ENCODE results near the gene SPTBN1.

The SPTBN1 gene

GRCh38 chr2:54557601-54558187 lies 101.6 kb downstream of the SPTBN1 start:
- Histone ChIP-seq H3K27me3 (ENCODE audit: low read depth, low read length) (no peaks in the 10 kb centered on the region), H3K4me3 (ENCODE audit: low read depth in 1 of 2, low read length in 2 of 2) (peak overlapping the region; percentile 66 to 70), H3K4me1 (ENCODE audit: control insufficient read depth in 1 of 2, insufficient read depth in 2 of 2, low read length in 2 of 2) (peaks cover 41 to 49% of the 10 kb centered on the region in 2 donors), H3K27ac (ENCODE audit: low read length) (peak overlapping the region; percentile 96), H3K36me3 (ENCODE audit: control insufficient read depth in 1 of 2, insufficient read depth in 2 of 2, low read length in 2 of 2) (peaks cover 0 to 5% of the 10 kb centered on the region in 2 donors), H3K9me3 (ENCODE audit: control insufficient read depth in 1 of 2, low read length in 2 of 2) (no peaks in the 10 kb centered on the region)

GRCh38 chr2:54558188-54559005 lies 102.3 kb downstream of the SPTBN1 start:
- Histone ChIP-seq H3K9me3 (ENCODE audit: control insufficient read depth in 1 of 2, low read length in 2 of 2) (no peaks in the 10 kb centered on the region), H3K4me3 (ENCODE audit: low read depth in 1 of 2, low read length in 2 of 2) (peak overlapping the region; percentile 66 to 70), H3K27me3 (ENCODE audit: low read depth, low read length) (no peaks in the 10 kb centered on the region), H3K36me3 (ENCODE audit: control insufficient read depth in 1 of 2, insufficient read depth in 2 of 2, low read length in 2 of 2) (peaks cover 0 to 5% of the 10 kb centered on the region in 2 donors), H3K27ac (ENCODE audit: low read length) (peak overlapping the region; percentile 96), H3K4me1 (ENCODE audit: control insufficient read depth in 1 of 2, insufficient read depth in 2 of 2, low read length in 2 of 2) (peaks cover 41 to 49% of the 10 kb centered on the region in 2 donors)

GRCh38 chr2:54559006-54559445 lies 102.9 kb downstream of the SPTBN1 start:
- peak overlapping the region; percentile 66 to 70 for H3K4me3 ChIP-seq (ENCODE audit: low read depth in 1 of 2, low read length in 2 of 2)
- peaks cover 0 to 5% of the 10 kb centered on the region in 2 donors for H3K36me3 ChIP-seq (ENCODE audit: control insufficient read depth in 1 of 2, insufficient read depth in 2 of 2, low read length in 2 of 2)
- no peaks in the 10 kb centered on the region for H3K9me3 ChIP-seq (ENCODE audit: control insufficient read depth in 1 of 2, low read length in 2 of 2)
- peak overlapping the region; percentile 96 for H3K27ac ChIP-seq (ENCODE audit: low read length)
- H3K4me1 ChIP-seq (ENCODE audit: control insufficient read depth in 1 of 2, insufficient read depth in 2 of 2, low read length in 2 of 2) = peaks cover 41 to 50% of the 10 kb centered on the region in 2 donors
- H3K27me3 ChIP-seq (ENCODE audit: low read depth, low read length) = no peaks in the 10 kb centered on the region

- H3K9me3 ChIP-seq (ENCODE audit: control insufficient read depth in 1 of 2, low read length in 2 of 2) = no peaks in the 10 kb centered on the region
- H3K4me1 ChIP-seq (ENCODE audit: control insufficient read depth in 1 of 2, insufficient read depth in 2 of 2, low read length in 2 of 2) = peaks cover 39 to 55% of the 10 kb centered on the region in 2 donors
- peak overlapping the region; percentile 66 to 70 for H3K4me3 ChIP-seq (ENCODE audit: low read depth in 1 of 2, low read length in 2 of 2)
- H3K27ac ChIP-seq (ENCODE audit: low read length) = peak overlapping the region; percentile 96
- no peaks in the 10 kb centered on the region for H3K27me3 ChIP-seq (ENCODE audit: low read depth, low read length)
- H3K36me3 ChIP-seq (ENCODE audit: control insufficient read depth in 1 of 2, insufficient read depth in 2 of 2, low read length in 2 of 2) = peaks cover 0 to 5% of the 10 kb centered on the region in 2 donors
Observed at GRCh38 chr2:54559593-54560145, 103.5 kb downstream of the SPTBN1 start.

GRCh38 chr2:54560146-54560881 lies 104.2 kb downstream of the SPTBN1 start:
- no peaks in the 10 kb centered on the region for H3K9me3 ChIP-seq (ENCODE audit: control insufficient read depth in 1 of 2, low read length in 2 of 2)
- H3K4me1 ChIP-seq (ENCODE audit: control insufficient read depth in 1 of 2, insufficient read depth in 2 of 2, low read length in 2 of 2) = peaks cover 32 to 51% of the 10 kb centered on the region in 2 donors
- H3K27ac ChIP-seq (ENCODE audit: low read length) = peak overlapping the region; percentile 96
- no peaks in the 10 kb centered on the region for H3K27me3 ChIP-seq (ENCODE audit: low read depth, low read length)
- H3K36me3 ChIP-seq (ENCODE audit: control insufficient read depth in 1 of 2, insufficient read depth in 2 of 2, low read length in 2 of 2) = peaks cover 0 to 5% of the 10 kb centered on the region in 2 donors
- peak overlapping the region; percentile 66 to 70 for H3K4me3 ChIP-seq (ENCODE audit: low read depth in 1 of 2, low read length in 2 of 2)

- peak overlapping the region in 1 of 2 donors; percentile 66 for H3K4me3 ChIP-seq (ENCODE audit: low read depth in 1 of 2, low read length in 2 of 2)
Observed at GRCh38 chr2:54561010-54561409, 104.9 kb downstream of the SPTBN1 start.

GRCh38 chr2:54564439-54564838 lies 108.3 kb downstream of the SPTBN1 start:
- Histone ChIP-seq H3K27me3 (ENCODE audit: low read depth, low read length) (no peaks in the 10 kb centered on the region), H3K9me3 (ENCODE audit: control insufficient read depth in 1 of 2, low read length in 2 of 2) (no peaks in the 10 kb centered on the region), H3K36me3 (ENCODE audit: control insufficient read depth in 1 of 2, insufficient read depth in 2 of 2, low read length in 2 of 2) (peaks cover 0 to 5% of the 10 kb centered on the region in 2 donors), H3K27ac (ENCODE audit: low read length) (no peak overlapping the region), H3K4me3 (ENCODE audit: low read depth in 1 of 2, low read length in 2 of 2) (no peak overlapping the region), H3K4me1 (ENCODE audit: control insufficient read depth in 1 of 2, insufficient read depth in 2 of 2, low read length in 2 of 2) (peaks cover 19 to 24% of the 10 kb centered on the region in 2 donors)

More at GRCh38 chr2:54561010-54561409, 104.9 kb downstream of the SPTBN1 start:
- H3K27ac ChIP-seq (ENCODE audit: low read length) = peak overlapping the region; percentile 96
- H3K4me1 ChIP-seq (ENCODE audit: control insufficient read depth in 1 of 2, insufficient read depth in 2 of 2, low read length in 2 of 2) = peaks cover 26 to 44% of the 10 kb centered on the region in 2 donors
- no peaks in the 10 kb centered on the region for H3K9me3 ChIP-seq (ENCODE audit: control insufficient read depth in 1 of 2, low read length in 2 of 2)
- no peaks in the 10 kb centered on the region for H3K27me3 ChIP-seq (ENCODE audit: low read depth, low read length)
- peaks cover 0 to 5% of the 10 kb centered on the region in 2 donors for H3K36me3 ChIP-seq (ENCODE audit: control insufficient read depth in 1 of 2, insufficient read depth in 2 of 2, low read length in 2 of 2)

- Histone ChIP-seq H3K27me3 (ENCODE audit: low read depth, low read length) (no peaks in the 10 kb centered on the region), H3K4me3 (ENCODE audit: low read depth in 1 of 2, low read length in 2 of 2) (no peak overlapping the region), H3K27ac (ENCODE audit: low read length) (no peak overlapping the region), H3K36me3 (ENCODE audit: control insufficient read depth in 1 of 2, insufficient read depth in 2 of 2, low read length in 2 of 2) (no peaks in the 10 kb centered on the region), H3K9me3 (ENCODE audit: control insufficient read depth in 1 of 2, low read length in 2 of 2) (no peaks in the 10 kb centered on the region), H3K4me1 (ENCODE audit: control insufficient read depth in 1 of 2, insufficient read depth in 2 of 2, low read length in 2 of 2) (peaks cover 26 to 32% of the 10 kb centered on the region in 2 donors)
Observed at GRCh38 chr2:54565551-54565950, 109.4 kb downstream of the SPTBN1 start.

GRCh38 chr2:54566896-54567295 lies 110.8 kb downstream of the SPTBN1 start:
- Histone ChIP-seq H3K9me3 (ENCODE audit: control insufficient read depth in 1 of 2, low read length in 2 of 2) (no peaks in the 10 kb centered on the region), H3K4me1 (ENCODE audit: control insufficient read depth in 1 of 2, insufficient read depth in 2 of 2, low read length in 2 of 2) (peaks cover 34 to 40% of the 10 kb centered on the region in 2 donors), H3K4me3 (ENCODE audit: low read depth in 1 of 2, low read length in 2 of 2) (no peak overlapping the region), H3K27ac (ENCODE audit: low read length) (no peak overlapping the region), H3K36me3 (ENCODE audit: control insufficient read depth in 1 of 2, insufficient read depth in 2 of 2, low read length in 2 of 2) (no peaks in the 10 kb centered on the region), H3K27me3 (ENCODE audit: low read depth, low read length) (no peaks in the 10 kb centered on the region)

GRCh38 chr2:54568876-54569321 lies 112.8 kb downstream of the SPTBN1 start:
- no peak overlapping the region for H3K4me3 ChIP-seq (ENCODE audit: low read depth in 1 of 2, low read length in 2 of 2)
- H3K27me3 ChIP-seq (ENCODE audit: low read depth, low read length) = no peaks in the 10 kb centered on the region
- peaks cover 48 to 60% of the 10 kb centered on the region in 2 donors for H3K4me1 ChIP-seq (ENCODE audit: control insufficient read depth in 1 of 2, insufficient read depth in 2 of 2, low read length in 2 of 2)

More at GRCh38 chr2:54568876-54569321, 112.8 kb downstream of the SPTBN1 start:
- H3K36me3 ChIP-seq (ENCODE audit: control insufficient read depth in 1 of 2, insufficient read depth in 2 of 2, low read length in 2 of 2) = no peaks in the 10 kb centered on the region
- no peaks in the 10 kb centered on the region for H3K9me3 ChIP-seq (ENCODE audit: control insufficient read depth in 1 of 2, low read length in 2 of 2)
- peak overlapping the region; percentile 96 for H3K27ac ChIP-seq (ENCODE audit: low read length)

All from muscle layer of duodenum (tissue), 2 donors.